ENCODE data around the gene AHSP. TPM values are rescaled to one million over a fixed set of nuclear protein-coding genes. Genes with fewer than 3 reads are reported as not detected.
"Not testable (repeated sequence)": the region's sequence is repeated elsewhere in the genome, so short reads cannot be mapped to it uniquely, and the experiment has no call there.

AHSP gene
- total RNA-seq, 1 experiment from 2014 or later, result not detected

DNA sequence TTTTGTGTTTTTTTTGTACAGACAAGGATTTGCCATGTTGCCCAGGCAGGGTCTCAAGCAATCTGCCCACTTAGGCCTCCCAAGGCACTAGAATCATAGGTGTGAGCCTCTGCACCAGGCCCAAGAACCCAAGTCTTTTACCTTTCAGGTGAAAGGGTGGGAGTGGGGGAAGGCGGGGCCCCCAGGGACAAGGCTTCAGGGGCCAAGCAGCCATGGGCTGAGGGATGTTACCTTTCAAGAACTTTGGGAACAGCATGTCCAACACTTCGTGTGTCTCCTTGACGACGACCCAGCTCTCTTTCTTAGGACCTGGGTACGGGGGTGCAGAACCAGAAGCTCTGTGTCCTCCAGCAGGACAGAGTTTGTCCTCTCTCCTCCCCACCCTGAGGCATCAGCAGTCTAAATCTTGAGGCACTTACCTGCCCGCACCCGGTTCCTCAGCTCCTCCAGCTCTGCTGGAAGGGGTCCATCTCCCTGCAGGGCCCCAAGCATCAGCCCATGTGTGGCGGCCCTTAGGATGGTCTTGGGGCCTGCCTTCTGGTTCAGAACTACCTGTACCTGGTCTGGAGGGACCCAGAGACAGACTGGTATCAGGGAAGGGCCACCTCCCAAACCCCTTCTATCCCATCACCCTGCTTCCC lies 35.8 kb upstream of the AHSP start:
- peaks cover 9% of the 10 kb centered on the region; the same call in 1 of the 2 replicates for H3K36me3 ChIP-seq
- no peaks in the 10 kb centered on the region for H3K9me3 ChIP-seq
- H3K27me3 ChIP-seq, result peaks cover 12% of the 10 kb centered on the region; the same call in 1 of the 2 replicates
- no peak for DNase-seq
- H3K4me3 ChIP-seq, result no peak overlapping the region

DNA sequence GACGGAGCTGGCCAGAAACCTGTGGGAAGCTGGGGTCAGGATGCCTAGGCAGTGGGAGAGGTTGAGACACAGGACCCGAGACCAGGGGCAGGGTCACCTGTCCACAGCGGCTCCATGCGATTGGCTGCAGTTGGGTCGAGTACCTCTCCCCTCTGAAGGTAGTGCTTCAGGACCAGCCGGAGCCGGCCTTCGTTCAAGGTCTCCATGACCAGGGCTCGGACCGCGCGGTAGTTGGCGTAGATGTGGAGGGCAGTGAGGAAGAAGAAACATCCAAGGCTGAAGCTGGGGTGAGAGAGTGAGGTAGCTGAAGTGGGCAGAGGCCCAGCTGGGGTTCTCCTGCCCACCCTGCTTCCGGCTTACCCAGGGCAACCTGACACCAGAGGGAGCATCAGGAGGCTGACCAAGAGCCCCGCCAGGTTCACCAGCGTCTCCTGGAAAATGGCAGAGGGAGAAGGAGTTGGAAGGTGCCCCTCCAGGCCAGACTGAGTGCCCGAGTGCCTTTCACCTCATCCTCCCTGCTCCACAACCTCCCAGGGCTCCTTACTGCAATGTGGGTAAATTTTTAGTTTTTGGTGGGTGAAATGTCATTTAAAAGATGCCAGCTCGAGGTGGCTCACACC lies 34.1 kb upstream of the AHSP start:
- H3K36me3 ChIP-seq, result peaks cover 12% of the 10 kb centered on the region
- DNase-seq, result no peak

DNA sequence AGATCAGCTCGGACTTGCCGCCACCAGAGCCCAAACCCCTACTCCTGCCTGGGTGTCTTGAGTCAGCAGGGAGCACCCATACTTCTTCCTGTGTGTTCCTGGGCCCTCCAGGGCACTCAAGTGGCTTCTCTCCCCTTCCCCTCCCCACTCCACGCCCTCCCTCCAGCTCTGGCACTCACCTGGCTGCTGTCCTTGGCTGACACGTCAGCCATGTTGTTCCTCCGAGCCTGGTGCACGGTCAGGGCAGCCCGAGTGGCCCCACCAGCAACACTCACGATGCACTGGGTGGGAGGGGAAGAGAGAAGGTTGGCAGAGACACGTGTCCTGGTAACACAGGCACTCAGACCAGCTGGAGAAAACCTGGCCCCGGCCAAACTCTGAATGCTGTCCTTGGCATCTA lies 31.0 kb upstream of the AHSP start:
- H3K27me3 ChIP-seq, result no peaks in the 10 kb centered on the region
- DNase-seq, result no peak
- peaks cover 29% of the 10 kb centered on the region for H3K36me3 ChIP-seq
- H3K9me3 ChIP-seq, result no peaks in the 10 kb centered on the region
- no peak overlapping the region for H3K4me3 ChIP-seq

More for the DNA sequence above, 34.1 kb upstream of the AHSP start:
- Histone ChIP-seq H3K9me3 (no peaks in the 10 kb centered on the region), H3K4me3 (no peak overlapping the region), H3K27me3 (peaks cover 2% of the 10 kb centered on the region; the same call in 1 of the 2 replicates)

DNA sequence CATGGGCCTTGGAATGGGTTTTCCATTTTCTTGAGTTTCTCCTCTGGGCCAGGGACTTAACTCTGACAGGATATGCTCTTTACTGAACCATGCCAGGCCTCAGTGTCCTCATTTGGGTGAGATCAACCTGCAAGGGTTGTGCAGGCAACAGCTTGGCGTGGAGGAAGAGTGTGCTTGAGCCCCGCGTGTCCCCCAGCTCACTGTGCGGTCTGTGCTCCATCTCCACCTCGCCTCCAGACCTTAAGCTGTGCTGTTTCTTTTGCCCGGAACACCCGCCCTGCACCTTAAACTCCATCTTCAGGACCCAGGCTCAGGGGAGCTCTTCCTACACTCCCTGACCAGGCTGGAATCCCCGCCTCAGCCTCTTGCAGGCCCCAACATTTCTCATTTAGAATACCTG lies 29.2 kb upstream of the AHSP start:
- no peaks in the 10 kb centered on the region for H3K27me3 ChIP-seq
- H3K36me3 ChIP-seq, result peaks cover 27% of the 10 kb centered on the region
- DNase-seq, result no peak
- no peak overlapping the region for H3K4me3 ChIP-seq
- H3K9me3 ChIP-seq, result no peaks in the 10 kb centered on the region

DNA sequence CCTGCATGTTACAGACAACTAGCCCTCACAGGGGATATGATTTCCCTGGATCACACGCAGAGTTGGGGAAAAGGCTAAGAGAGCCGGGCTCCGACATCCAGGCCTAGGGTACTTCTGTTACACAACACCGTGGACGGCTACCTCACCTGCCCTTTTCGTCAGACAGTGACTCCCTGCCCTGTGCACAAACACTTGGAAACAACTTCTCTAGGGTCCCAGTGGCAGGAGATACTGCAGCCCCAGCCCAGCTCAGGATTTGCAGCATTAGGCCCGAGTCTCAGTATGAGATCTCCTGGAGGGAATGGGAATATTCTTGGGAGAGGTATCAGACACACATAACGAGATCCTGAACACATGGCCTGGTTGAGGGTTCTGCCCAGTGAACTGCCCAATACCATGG lies 27.8 kb upstream of the AHSP start:
- no peak overlapping the region for H3K4me3 ChIP-seq
- H3K9me3 ChIP-seq, result no peaks in the 10 kb centered on the region
- peaks cover 26% of the 10 kb centered on the region for H3K36me3 ChIP-seq
- H3K27me3 ChIP-seq, result no peaks in the 10 kb centered on the region
- DNase-seq, result no peak

DNA sequence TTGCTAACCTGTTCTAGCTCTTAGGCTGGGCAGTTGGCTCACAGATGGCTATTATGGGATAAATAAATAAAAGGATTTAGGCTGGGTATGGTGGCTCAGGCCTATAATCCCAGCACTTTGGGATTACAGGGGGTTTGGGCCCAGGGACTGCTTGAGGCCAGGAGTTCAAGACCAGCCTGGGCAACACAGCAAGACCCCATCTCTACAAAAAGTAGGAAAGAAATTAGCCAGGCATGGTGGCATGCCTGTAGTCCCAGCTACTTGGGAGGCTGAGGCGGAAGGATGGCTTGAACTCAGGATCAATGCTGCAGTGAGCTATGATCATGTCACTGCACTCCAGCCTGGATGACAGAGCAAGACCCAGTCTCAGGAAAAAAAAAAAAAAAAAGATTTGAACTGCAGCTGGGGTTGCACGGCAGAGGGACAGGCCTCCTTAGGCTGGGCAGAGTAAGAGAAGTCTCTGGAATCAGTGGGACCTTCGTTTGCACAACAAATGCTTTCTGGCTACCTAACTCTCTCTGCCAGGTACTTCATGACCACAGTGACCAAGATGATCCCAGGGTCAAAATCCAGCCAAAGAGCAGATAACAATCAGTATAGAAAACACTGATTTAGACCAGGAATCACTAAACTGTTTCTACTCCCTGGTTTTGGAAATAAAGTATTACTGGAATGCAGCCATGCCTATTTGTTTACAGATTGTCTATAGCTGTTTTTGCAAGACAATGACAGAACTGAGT lies 26.3 kb upstream of the AHSP start:
- no peak overlapping the region for H3K4me3 ChIP-seq
- peaks cover 36% of the 10 kb centered on the region for H3K36me3 ChIP-seq
- DNase-seq, result no peak
- no peaks in the 10 kb centered on the region for H3K27me3 ChIP-seq
- no peaks in the 10 kb centered on the region for H3K9me3 ChIP-seq

DNA sequence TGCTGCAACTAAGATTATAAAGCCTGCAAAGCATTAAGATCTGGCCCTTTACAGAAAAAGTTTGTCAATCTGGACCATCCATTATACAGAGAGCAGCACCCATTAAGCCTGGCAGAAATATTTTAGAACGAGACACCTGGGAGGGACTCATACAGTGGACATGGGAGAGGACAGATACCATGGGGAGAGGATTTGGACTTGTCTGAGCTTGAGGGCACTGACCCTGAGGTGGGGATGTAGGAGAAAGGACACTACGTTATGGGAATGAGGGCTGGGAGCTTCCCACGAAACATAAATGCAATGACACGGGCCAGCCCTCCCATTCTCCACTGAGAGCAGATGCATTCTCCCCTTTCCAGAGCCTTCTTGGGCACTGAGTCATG lies 25.7 kb upstream of the AHSP start:
- Histone ChIP-seq H3K27me3 (no peaks in the 10 kb centered on the region), H3K4me3 (no peak overlapping the region), H3K9me3 (no peaks in the 10 kb centered on the region), H3K36me3 (peaks cover 38% of the 10 kb centered on the region)
- no peak for DNase-seq

DNA sequence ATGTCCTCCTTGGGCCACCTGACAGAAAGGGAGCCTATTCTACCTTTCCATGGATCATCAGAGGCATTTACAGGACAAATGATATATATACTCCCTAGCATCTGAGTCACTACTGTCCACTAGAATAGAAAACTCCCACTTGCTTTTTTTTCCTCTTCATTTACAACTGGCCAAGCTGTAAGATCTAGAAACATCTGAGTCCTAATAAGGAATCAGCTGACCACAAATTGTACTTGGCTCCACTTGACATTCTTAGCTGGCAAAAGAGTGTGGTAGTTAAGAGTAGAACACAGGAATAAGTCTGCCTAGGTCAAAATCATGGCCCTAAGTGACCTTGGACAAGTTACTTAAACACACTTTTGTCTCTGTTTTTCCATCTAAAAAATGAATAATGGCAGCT lies 24.7 kb upstream of the AHSP start:
- Histone ChIP-seq H3K27me3 (no peaks in the 10 kb centered on the region), H3K9me3 (no peaks in the 10 kb centered on the region), H3K4me3 (no peak overlapping the region), H3K36me3 (peaks cover 41% of the 10 kb centered on the region)
- no peak for DNase-seq

DNA sequence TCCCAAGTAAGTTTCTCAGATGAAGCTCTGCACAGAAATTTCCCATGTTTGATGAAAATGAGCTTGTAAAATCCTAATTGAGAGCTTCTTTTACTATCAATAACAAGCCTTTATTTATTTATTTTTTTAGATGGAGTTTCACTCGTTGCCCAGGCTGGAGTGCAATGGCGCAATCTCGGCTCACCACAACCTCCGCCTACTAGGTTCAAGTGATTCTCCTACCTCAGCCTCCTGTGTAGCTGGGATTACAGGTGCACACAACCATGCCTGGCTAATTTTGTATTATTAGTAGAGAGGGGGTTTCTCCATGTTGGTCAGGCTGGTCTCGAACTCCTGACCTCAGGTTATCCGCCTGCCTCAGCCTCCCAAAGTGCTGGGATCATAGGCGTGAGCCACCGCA lies 24.1 kb upstream of the AHSP start:
- H3K27me3 ChIP-seq, DNase-seq, H3K9me3 ChIP-seq, H3K4me3 ChIP-seq: not testable (repeated sequence)
- peaks cover 39% of the 10 kb centered on the region for H3K36me3 ChIP-seq

DNA sequence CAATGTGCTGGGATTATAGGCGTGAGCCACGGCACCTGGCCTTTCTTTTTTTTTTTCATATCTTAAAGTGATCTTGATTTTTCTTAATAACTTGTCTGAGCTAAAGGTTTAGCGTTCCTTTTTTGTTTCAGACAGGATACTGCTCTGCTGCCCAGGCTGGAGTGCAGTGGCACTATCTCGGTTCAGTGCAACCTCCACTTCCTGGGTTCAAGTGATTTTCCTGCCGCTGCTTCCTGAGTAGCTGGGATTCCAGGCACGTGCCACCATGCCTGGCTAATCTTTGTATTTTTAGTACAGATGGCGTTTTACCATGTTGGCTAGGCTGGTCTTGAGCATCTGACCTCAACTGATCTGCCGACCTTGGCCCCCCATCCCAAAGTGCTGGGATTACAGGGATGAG lies 23.5 kb upstream of the AHSP start:
- Histone ChIP-seq H3K36me3 (peaks cover 33% of the 10 kb centered on the region), H3K9me3 (no peaks in the 10 kb centered on the region), H3K27me3 (no peaks in the 10 kb centered on the region), H3K4me3 (no peak overlapping the region)
- no peak for DNase-seq

DNA sequence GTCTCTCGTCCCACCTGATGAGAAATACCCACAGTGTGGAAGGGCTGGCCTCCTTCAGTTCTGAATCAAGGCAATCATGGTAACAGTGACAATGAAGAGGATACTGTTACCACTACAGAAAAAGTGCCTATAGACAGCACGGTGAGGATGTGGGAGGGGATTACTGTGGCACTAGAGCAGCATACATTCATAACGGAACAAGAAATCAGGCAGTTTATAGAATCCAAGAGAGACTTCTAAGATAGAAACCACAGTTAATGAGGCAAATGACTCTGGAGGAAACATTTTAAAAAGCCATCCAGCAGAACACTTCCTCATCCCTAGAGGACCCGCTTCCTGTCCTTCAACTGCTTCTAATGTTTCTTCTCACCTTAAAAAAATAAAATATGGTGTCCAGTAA lies 22.2 kb upstream of the AHSP start:
- Histone ChIP-seq H3K4me3 (no peak overlapping the region), H3K9me3 (no peaks in the 10 kb centered on the region), H3K27me3 (no peaks in the 10 kb centered on the region), H3K36me3 (peaks cover 24% of the 10 kb centered on the region)
- DNase-seq, result no peak

DNA sequence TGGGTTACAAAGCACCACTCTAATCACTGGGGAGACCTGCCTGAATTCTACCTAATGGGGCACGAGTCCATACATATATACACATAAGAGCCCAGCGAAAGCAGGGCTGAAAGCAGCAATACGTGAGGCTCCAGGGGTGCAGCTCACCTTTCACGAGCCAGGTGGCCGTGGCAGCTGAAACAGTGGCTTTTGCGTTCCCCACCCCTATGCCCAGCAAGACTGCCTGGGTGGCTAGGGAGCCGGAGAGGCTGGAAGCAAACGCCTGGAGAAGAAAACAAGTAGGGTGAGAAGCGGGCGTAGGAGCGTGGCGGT lies 20.1 kb upstream of the AHSP start:
- no peak for DNase-seq
- H3K27me3 ChIP-seq, result no peaks in the 10 kb centered on the region

DNA sequence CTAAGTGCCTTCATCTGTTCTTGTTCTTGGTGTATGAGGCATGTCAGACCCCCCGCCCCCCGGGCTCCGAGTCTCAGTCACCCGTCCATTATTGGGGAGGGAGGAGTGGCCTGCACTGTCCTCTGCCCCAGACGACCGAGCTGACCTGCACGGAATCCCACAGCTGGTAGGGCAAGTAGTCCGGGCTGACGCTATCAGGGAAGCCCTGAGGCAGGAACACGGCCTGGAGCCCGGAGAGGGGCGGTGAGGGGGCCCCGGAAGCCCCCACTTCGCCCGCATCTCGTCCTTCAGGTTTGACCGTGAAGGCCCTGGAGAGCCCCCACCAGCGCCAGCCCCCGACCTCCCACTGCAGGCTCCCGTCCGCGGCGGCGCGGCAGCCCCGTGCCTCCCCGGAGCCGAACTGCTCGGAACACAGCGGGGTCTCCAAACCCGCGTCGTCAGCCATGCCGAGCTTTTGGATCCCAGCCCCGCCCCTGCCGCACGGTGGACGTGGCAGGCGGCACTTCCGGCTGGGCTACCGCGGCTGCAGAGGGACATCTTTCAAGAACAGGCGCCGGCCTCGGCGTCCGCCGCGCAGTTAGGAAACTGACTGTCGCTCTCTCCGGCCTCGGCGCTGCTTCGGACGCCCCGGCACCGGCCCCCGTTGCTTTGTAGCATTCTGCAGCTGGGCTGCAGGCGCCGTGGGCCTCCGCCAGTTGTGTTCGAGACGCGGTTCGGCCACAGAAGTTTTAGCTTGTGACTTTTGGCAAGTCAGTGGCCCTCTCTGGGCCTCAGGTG lies 19.6 kb upstream of the AHSP start, which contains the start of gene RUSF1:
Gene RUSF1, minus strand, starts transcription at position 463 of the 777 bp plus-strand sequence. Its CDS starts 18 bp downstream, at position 445.
- no peaks in the 10 kb centered on the region for H3K27me3 ChIP-seq
- H3K9me3 ChIP-seq, result peaks cover 8% of the 10 kb centered on the region
- peak; percentile 95 for DNase-seq
- H3K36me3 ChIP-seq, result peaks cover 23% of the 10 kb centered on the region
- H3K4me3 ChIP-seq, result peak within 1 kb of the TSS; percentile 84

More for the DNA sequence above, 20.1 kb upstream of the AHSP start:
- H3K9me3 ChIP-seq, result peaks cover 4% of the 10 kb centered on the region
- H3K36me3 ChIP-seq, result peaks cover 23% of the 10 kb centered on the region
- H3K4me3 ChIP-seq, result peak overlapping the region; percentile 84

DNA sequence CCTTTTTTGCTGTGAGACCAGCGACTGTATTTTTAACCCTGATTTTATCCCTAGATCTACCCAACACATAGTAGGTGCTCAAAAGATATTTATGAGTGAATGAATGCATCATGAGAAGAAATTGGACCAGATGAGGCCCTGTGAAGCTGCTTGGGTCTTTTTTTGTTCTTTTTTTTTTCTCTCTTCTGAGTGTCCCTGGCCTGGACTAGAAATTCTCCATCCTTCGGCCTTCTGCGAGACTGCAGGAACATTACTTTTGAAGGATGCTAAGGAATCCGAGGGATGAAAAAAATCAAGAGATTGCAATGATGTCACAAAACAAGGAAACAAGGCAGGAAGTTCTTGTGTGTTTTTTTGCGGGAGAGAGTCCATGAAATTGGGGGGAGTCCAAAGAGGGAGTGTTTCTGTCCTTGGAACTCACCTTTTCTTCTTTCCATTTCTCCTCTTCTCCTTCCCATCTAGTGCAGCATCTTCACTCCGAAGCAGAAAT lies 18.9 kb upstream of the AHSP start:
- Histone ChIP-seq H3K27me3 (no peaks in the 10 kb centered on the region), H3K36me3 (peaks cover 17% of the 10 kb centered on the region), H3K4me3 (peak overlapping the region; percentile 84), H3K9me3 (peaks cover 8% of the 10 kb centered on the region)
- no peak for DNase-seq

DNA sequence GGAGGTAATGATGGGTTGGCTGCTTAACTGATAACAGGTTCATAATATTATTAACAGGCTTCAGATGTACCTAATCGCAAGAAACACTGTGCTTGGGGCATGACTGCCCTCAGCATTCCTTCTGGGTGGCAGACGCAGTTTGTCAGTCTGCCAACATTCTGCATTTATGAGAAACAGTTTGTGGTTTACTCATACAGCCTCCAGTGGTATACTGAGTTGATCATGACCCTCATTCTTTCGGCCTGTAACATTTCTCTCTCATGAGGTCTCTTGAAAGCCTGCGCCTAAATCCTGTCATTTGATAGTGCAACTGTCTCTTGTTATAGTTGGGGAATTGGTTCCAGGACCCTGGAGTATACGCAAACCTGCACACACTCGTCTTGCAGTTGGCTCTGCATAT lies 14.6 kb upstream of the AHSP start:
- Histone ChIP-seq H3K36me3 (no peaks in the 10 kb centered on the region), H3K27me3 (no peaks in the 10 kb centered on the region; the same call in 1 of the 2 replicates), H3K9me3 (peaks cover 8% of the 10 kb centered on the region), H3K4me3 (no peak overlapping the region)
- peak; percentile 44 for DNase-seq

DNA sequence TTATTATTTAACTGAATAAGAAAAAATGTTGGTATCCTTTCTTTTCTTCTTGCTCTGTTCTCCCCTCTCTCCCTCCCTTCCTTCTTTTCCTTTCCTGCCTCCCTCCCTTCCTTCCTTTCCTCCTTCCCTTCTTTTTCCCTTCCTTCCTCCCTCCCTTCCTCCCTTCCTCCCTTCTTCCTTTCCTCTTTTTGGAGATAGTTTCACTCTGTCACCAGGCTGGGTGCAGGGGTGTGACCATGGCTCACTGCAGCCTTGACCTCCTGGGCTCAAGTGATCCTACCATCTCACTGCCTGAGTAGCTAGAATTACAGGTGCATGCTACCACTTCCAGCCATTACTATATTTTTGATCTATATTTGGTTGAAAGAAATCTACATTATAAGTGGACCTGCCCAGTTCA lies 13.8 kb upstream of the AHSP start:
- Histone ChIP-seq H3K27me3 (no peaks in the 10 kb centered on the region; the same call in 1 of the 2 replicates), H3K4me3 (no peak overlapping the region), H3K36me3 (no peaks in the 10 kb centered on the region), H3K9me3 (peaks cover 8% of the 10 kb centered on the region)
- DNase-seq, result no peak

Measured in MG63 (cell line).